HEK293 (cell line): ENCODE measurements around the gene RPL27.

Experiments used
- ELK4 ChIP-seq: IDR thresholded peaks from 2 replicates; pipeline ENCODE4 v1.6.1; 2011; ENCODE audit warnings: mild to moderate bottlenecking, low read depth, low read length, borderline replicate concordance
- HIC1 ChIP-seq: fragments of 450-650 bp; formaldehyde crosslinking; IDR thresholded peaks from 2 replicates; pipeline ENCODE4 v1.5.1; 2016; ENCODE audit warnings: missing biosample characterization, missing genetic modification characterization
- OSR2 ChIP-seq: fragments of 450-650 bp; formaldehyde crosslinking; IDR thresholded peaks from 2 replicates; pipeline ENCODE4 v1.5.1; 2016; ENCODE audit warnings: missing biosample characterization, missing genetic modification characterization
- PRDM4 ChIP-seq: fragments of 450-650 bp; formaldehyde crosslinking; IDR thresholded peaks from 2 replicates; pipeline ENCODE4 v1.5.1; 2017; ENCODE audit warnings: missing biosample characterization, missing genetic modification characterization
- REST ChIP-seq: fragments of 450-650 bp; formaldehyde crosslinking; IDR thresholded peaks from 2 replicates; pipeline ENCODE4 v1.5.1; 2016; ENCODE audit warnings: missing biosample characterization, missing genetic modification characterization
- YY2 ChIP-seq: fragments of 450-650 bp; formaldehyde crosslinking; IDR thresholded peaks from 2 replicates; pipeline ENCODE4 v1.5.1; 2016; ENCODE audit warnings: missing biosample characterization, missing genetic modification characterization
- ZBTB26 ChIP-seq: fragments of 450-650 bp; formaldehyde crosslinking; optimal IDR thresholded peaks from 2 replicates; pipeline ENCODE3; 2016; ENCODE audit warnings: missing biosample characterization, mild to moderate bottlenecking, missing genetic modification characterization
- ZFP69B ChIP-seq: fragments of 450-650 bp; formaldehyde crosslinking; IDR thresholded peaks from 2 replicates; pipeline ENCODE4 v1.5.1; 2016; ENCODE audit warnings: missing biosample characterization, missing genetic modification characterization
- ZNF10 ChIP-seq: fragments of 450-650 bp; formaldehyde crosslinking; IDR thresholded peaks from 2 replicates; pipeline ENCODE4 v1.5.1; 2017; ENCODE audit warnings: missing biosample characterization, missing genetic modification characterization
- ZNF280C ChIP-seq: fragments of 450-650 bp; formaldehyde crosslinking; IDR thresholded peaks from 2 replicates; pipeline ENCODE4 v1.5.1; 2016; ENCODE audit warnings: missing biosample characterization, missing genetic modification characterization
- ZNF335 ChIP-seq: fragments of 450-650 bp; formaldehyde crosslinking; conservative IDR thresholded peaks from 2 replicates; pipeline ENCODE4 v1.5.1; 2016; ENCODE audit warnings: missing biosample characterization, missing genetic modification characterization
- ZNF354C ChIP-seq: fragments of 450-650 bp; formaldehyde crosslinking; IDR thresholded peaks from 2 replicates; pipeline ENCODE4 v1.5.1; 2016; ENCODE audit warnings: missing biosample characterization, missing genetic modification characterization, low read depth, borderline replicate concordance
- ZNF416 ChIP-seq: fragments of 450-650 bp; formaldehyde crosslinking; IDR thresholded peaks from 2 replicates; pipeline ENCODE4 v1.5.1; 2016; ENCODE audit warnings: missing biosample characterization, missing genetic modification characterization
- ZNF426 ChIP-seq: fragments of 450-650 bp; formaldehyde crosslinking; IDR thresholded peaks from 2 replicates; pipeline ENCODE4 v1.5.1; 2017; ENCODE audit warnings: missing biosample characterization, missing genetic modification characterization, mild to moderate bottlenecking, inconsistent platforms, moderate library complexity
- ZNF530 ChIP-seq: fragments of 450-650 bp; formaldehyde crosslinking; IDR thresholded peaks from 2 replicates; pipeline ENCODE4 v1.5.1; 2016; ENCODE audit warnings: low read depth, missing biosample characterization, missing genetic modification characterization
- ZNF571 ChIP-seq: fragments of 450-650 bp; formaldehyde crosslinking; IDR thresholded peaks from 2 replicates; pipeline ENCODE4 v1.5.0; 2017; ENCODE audit warnings: missing biosample characterization, missing genetic modification characterization
- ZNF629 ChIP-seq: fragments of 450-650 bp; formaldehyde crosslinking; IDR thresholded peaks from 2 replicates; pipeline ENCODE4 v1.5.1; 2017; ENCODE audit warnings: missing biosample characterization, missing genetic modification characterization
- ZNF639 ChIP-seq: fragments of 450-650 bp; formaldehyde crosslinking; IDR thresholded peaks from 2 replicates; pipeline ENCODE4 v1.5.1; 2016; ENCODE audit warnings: missing biosample characterization, missing genetic modification characterization
- ZNF670 ChIP-seq: fragments of 450-650 bp; formaldehyde crosslinking; IDR thresholded peaks from 2 replicates; pipeline ENCODE4 v1.5.1; 2016; ENCODE audit warnings: missing biosample characterization, missing genetic modification characterization, low read depth
- ZNF792 ChIP-seq: fragments of 450-650 bp; formaldehyde crosslinking; IDR thresholded peaks from 2 replicates; pipeline ENCODE4 v1.5.1; 2016; ENCODE audit warnings: missing biosample characterization, missing genetic modification characterization

The RPL27 gene

GRCh38 chr17:42997984-42998938 is at the start of gene RPL27 (continued):
- TF ChIP-seq ZNF792 (tag by site-specific recombination): 0 out of 2 replicates have a peak, but pooled peaks have one; percentile 18
- no peak for TF ChIP-seq ZNF530 (tag by site-specific recombination)
- no peak for TF ChIP-seq ZNF416 (tag by site-specific recombination)
- no peak for TF ChIP-seq ZNF670 (tag by site-specific recombination)
- TF ChIP-seq REST: no peak; the same call in 1 of the 2 replicates
- TF ChIP-seq ZNF280C: no peak
- TF ChIP-seq ZNF629 (tag by site-specific recombination): peak; percentile 98
- peak; percentile 72 for TF ChIP-seq ZNF10 (tag by site-specific recombination)
- peak; percentile 68 for TF ChIP-seq ZNF335
- TF ChIP-seq PRDM4: peak; percentile 64; the same call in 1 of the 2 replicates
- TF ChIP-seq HIC1 (tag by site-specific recombination): peak; percentile 87
- no peak for TF ChIP-seq ZNF426 (tag by site-specific recombination)
- peak; percentile 59 for TF ChIP-seq OSR2
- TF ChIP-seq ZNF639 (tag by site-specific recombination): peak; percentile 99
- peak; percentile 92 for TF ChIP-seq ZFP69B (tag by site-specific recombination)
- peak; percentile 62; the same call in 1 of the 2 replicates for TF ChIP-seq YY2 (tag by site-specific recombination)
- TF ChIP-seq ZBTB26 (tag by site-specific recombination): peak; percentile 66
- peak; percentile 84 for TF ChIP-seq ELK4
- TF ChIP-seq ZNF354C (tag by site-specific recombination): no peak
- TF ChIP-seq ZNF571 (tag by site-specific recombination): no peak
- TF ChIP-seq, all 188 proteins: peak for 93
